Mucosa of rectum (tissue), 2 donors: Measurements from ENCODE around the gene DAB2IP.
A peak's percentile ranks its signal among the peaks of the same experiment; 100 is the strongest.

ENCODE experiments used
- H3K27ac ChIP-seq, 2 donors: one replicate each; pipeline ENCODE4 v1.7.0; 2013; ENCODE audit warnings: inconsistent platforms in 2 of 2, low read depth in 2 of 2, low read length in 2 of 2
- H3K27me3 ChIP-seq, 2 donors: one replicate each; pipeline ENCODE4 v1.7.0; 2013; ENCODE audit warnings: low read length in 2 of 2; ENCODE audit not compliant: control insufficient read depth in 2 of 2, insufficient read depth in 2 of 2
- H3K36me3 ChIP-seq, 2 donors: one replicate each; pipeline ENCODE4 v1.7.0; 2013; ENCODE audit warnings: low read length in 2 of 2; ENCODE audit not compliant: control insufficient read depth in 2 of 2, insufficient read depth in 2 of 2
- H3K4me1 ChIP-seq, 2 donors: one replicate each; pipeline ENCODE4 v1.7.0; 2013; ENCODE audit warnings: low read length in 2 of 2, mild to moderate bottlenecking in 1 of 2; ENCODE audit not compliant: control insufficient read depth in 2 of 2, insufficient read depth in 2 of 2
- H3K4me3 ChIP-seq, 2 donors: one replicate each; pipeline ENCODE4 v1.7.0; 2013; ENCODE audit warnings: low read length in 2 of 2
- H3K9ac ChIP-seq, 2 donors: one replicate each; pipeline ENCODE4 v1.7.0; 2013; ENCODE audit warnings: low read length in 2 of 2, low read depth in 1 of 2, mild to moderate bottlenecking in 1 of 2
- H3K9me3 ChIP-seq, 2 donors: one replicate each; pipeline ENCODE4 v1.7.0; 2013; ENCODE audit warnings: low read length in 2 of 2; ENCODE audit not compliant: control insufficient read depth in 2 of 2
- donor health status: healthy.
- donor health status: Normal muscosa, but diverticular disease.

The DAB2IP gene

GRCh38 chr9:121688146-121688680 is 36.8 kb downstream of the DAB2IP start:
- H3K27ac ChIP-seq, result peak overlapping the region in 1 of 2 donors; percentile 20
- H3K9me3 ChIP-seq, result no peaks in the 10 kb centered on the region
- H3K4me3 ChIP-seq, result no peak overlapping the region
- no peaks in the 10 kb centered on the region for H3K27me3 ChIP-seq
- H3K36me3 ChIP-seq, result peaks cover 0 to 3% of the 10 kb centered on the region in 2 donors
- H3K4me1 ChIP-seq, result peaks cover 25 to 36% of the 10 kb centered on the region in 2 donors
- no peak overlapping the region for H3K9ac ChIP-seq

- Histone ChIP-seq H3K9me3 (no peaks in the 10 kb centered on the region), H3K4me1 (peaks cover 25 to 36% of the 10 kb centered on the region in 2 donors), H3K4me3 (no peak overlapping the region), H3K36me3 (peaks cover 0 to 2% of the 10 kb centered on the region in 2 donors), H3K27ac (peak overlapping the region in 1 of 2 donors; percentile 20), H3K9ac (no peak overlapping the region), H3K27me3 (no peaks in the 10 kb centered on the region)
Observed at GRCh38 chr9:121688681-121689080, 37.2 kb downstream of the DAB2IP start.

GRCh38 chr9:121689461-121690157 is 38.2 kb downstream of the DAB2IP start:
- no peak overlapping the region for H3K9ac ChIP-seq
- H3K27ac ChIP-seq, result no peak overlapping the region

DNA sequence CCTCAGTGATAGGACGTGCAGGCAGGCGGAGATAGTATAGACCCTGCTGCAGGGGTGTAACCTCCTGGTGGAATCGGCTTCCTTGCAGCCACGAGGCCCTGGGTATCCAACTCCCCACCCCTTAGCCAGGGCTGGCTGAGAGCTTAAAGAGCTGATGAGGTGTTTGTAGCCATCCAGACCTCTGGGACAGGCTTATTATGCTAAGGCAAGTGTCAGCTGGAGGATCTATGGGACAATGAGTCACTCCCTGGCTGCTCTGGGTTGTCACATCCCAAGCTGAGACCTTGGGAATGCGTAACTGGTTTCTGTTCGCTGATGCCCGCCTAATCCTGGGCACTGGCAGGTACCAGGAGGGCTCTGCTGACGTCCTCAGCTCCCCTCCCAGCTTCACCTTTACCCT is 38.9 kb downstream of the DAB2IP start:
- Histone ChIP-seq H3K27ac (no peak overlapping the region), H3K4me3 (no peak overlapping the region), H3K27me3 (no peaks in the 10 kb centered on the region), H3K36me3 (no peaks in the 10 kb centered on the region), H3K9ac (peak overlapping the region; percentile 1 to 3), H3K9me3 (no peaks in the 10 kb centered on the region), H3K4me1 (peaks cover 25 to 36% of the 10 kb centered on the region in 2 donors)

More at GRCh38 chr9:121689461-121690157, 38.2 kb downstream of the DAB2IP start:
- Histone ChIP-seq H3K9me3 (no peaks in the 10 kb centered on the region), H3K4me1 (peaks cover 25 to 36% of the 10 kb centered on the region in 2 donors), H3K36me3 (no peaks in the 10 kb centered on the region), H3K4me3 (no peak overlapping the region), H3K27me3 (no peaks in the 10 kb centered on the region)

DNA sequence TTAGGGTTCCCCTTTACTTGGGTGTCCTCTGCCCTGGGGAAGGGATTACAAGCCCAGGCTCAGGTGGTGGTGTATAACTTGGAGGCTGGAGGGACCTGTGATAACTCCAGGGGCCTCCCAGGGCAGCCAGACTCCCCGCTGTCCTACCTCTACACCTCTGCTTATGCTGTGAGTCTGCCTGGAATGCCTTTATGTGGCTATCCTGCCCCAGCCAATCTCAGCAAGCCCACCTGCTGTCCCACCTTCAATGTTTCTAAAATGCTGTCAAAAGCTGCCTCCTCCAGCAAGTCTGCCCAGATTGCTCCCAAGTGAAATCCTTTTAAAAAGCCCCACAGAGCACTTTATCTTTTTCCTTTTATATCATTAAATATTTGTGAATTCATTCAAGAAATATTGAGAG is 39.3 kb downstream of the DAB2IP start:
- Histone ChIP-seq H3K27ac (no peak overlapping the region), H3K4me1 (peaks cover 25 to 36% of the 10 kb centered on the region in 2 donors), H3K36me3 (no peaks in the 10 kb centered on the region), H3K9me3 (no peaks in the 10 kb centered on the region), H3K27me3 (no peaks in the 10 kb centered on the region), H3K4me3 (no peak overlapping the region), H3K9ac (no peak overlapping the region)

GRCh38 chr9:121691890-121692289 is 40.5 kb downstream of the DAB2IP start:
- H3K4me1 ChIP-seq, result peaks cover 24 to 36% of the 10 kb centered on the region in 2 donors
- H3K4me3 ChIP-seq, result no peak overlapping the region
- peak overlapping the region; percentile 12 to 32 for H3K27ac ChIP-seq
- H3K9me3 ChIP-seq, result no peaks in the 10 kb centered on the region
- H3K36me3 ChIP-seq, result no peaks in the 10 kb centered on the region
- H3K27me3 ChIP-seq, result no peaks in the 10 kb centered on the region
- H3K9ac ChIP-seq, result no peak overlapping the region

DNA sequence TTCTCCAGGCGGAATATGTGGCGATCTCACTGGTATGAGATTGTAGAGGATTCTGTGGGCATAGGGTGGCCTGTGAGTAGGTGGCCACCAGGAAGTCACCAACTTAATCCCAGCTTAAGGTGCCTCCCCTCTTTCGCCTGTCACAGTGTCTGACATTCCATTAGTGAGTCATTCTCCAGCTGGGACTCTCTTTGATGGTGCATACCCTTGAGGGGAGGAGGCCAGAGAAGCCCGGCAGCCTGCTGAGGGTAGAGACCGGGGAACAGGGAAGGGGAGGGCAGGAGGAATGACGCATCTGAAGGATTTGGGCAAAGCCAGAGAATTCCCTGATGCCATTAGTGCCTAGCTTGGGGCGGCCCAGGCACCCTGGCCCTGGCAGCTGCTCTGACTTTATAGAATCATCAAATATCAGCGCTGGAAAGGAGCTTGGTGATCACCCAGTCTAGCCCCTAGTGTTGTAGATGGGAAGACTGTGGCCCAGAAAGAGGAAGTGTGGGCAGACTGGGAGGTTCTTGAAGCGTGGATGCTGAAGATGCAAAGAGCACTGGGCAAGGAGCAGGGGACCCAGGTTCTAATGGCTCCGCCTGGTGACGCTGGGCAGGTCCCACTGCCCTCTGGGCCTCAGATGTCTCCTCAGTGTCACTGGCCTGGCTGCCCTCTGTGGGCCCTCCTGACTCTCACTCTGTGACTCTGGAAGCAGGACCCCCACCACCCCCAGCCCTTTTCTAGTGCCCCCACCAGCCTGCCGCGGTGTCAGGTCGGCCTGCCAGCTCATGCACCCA is 41.4 kb downstream of the DAB2IP start:
- H3K36me3 ChIP-seq, result no peaks in the 10 kb centered on the region
- H3K27me3 ChIP-seq, result no peaks in the 10 kb centered on the region
- peak overlapping the region in 1 of 2 donors; percentile 12 for H3K27ac ChIP-seq
- no peaks in the 10 kb centered on the region for H3K9me3 ChIP-seq
- H3K9ac ChIP-seq, result no peak overlapping the region
- no peak overlapping the region for H3K4me3 ChIP-seq
- peaks cover 17 to 31% of the 10 kb centered on the region in 2 donors for H3K4me1 ChIP-seq

DNA sequence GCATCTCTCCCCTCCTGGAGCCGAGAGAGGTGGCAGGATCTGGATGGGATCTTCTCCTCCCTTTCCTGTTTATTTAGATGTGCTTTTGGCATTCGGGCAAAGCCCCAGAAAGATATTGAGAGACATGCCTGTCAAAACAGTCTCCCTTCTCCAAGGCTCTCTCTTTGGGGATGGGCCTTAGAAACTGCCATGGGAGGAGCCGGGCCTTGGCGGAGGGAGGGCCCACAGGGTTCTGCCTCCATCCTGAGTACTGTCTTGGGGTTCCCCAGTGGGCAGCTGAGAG is 41.9 kb downstream of the DAB2IP start:
- no peak overlapping the region for H3K27ac ChIP-seq
- no peaks in the 10 kb centered on the region for H3K36me3 ChIP-seq
- peaks cover 17 to 31% of the 10 kb centered on the region in 2 donors for H3K4me1 ChIP-seq
- H3K4me3 ChIP-seq, result no peak overlapping the region
- H3K9ac ChIP-seq, result no peak overlapping the region
- no peaks in the 10 kb centered on the region for H3K27me3 ChIP-seq
- no peaks in the 10 kb centered on the region for H3K9me3 ChIP-seq

- no peaks in the 10 kb centered on the region for H3K36me3 ChIP-seq
- H3K9ac ChIP-seq, result no peak overlapping the region
- H3K4me1 ChIP-seq, result peaks cover 14 to 29% of the 10 kb centered on the region in 2 donors
- H3K4me3 ChIP-seq, result no peak overlapping the region
- no peak overlapping the region for H3K27ac ChIP-seq
- no peaks in the 10 kb centered on the region for H3K27me3 ChIP-seq
- no peaks in the 10 kb centered on the region for H3K9me3 ChIP-seq
Observed at GRCh38 chr9:121694001-121694400, 42.6 kb downstream of the DAB2IP start.

GRCh38 chr9:121694600-121694999 is 43.2 kb downstream of the DAB2IP start:
- no peak overlapping the region for H3K9ac ChIP-seq
- H3K27me3 ChIP-seq, result no peaks in the 10 kb centered on the region
- H3K27ac ChIP-seq, result no peak overlapping the region
- no peak overlapping the region for H3K4me3 ChIP-seq
- H3K4me1 ChIP-seq, result peaks cover 15 to 26% of the 10 kb centered on the region in 2 donors
- no peaks in the 10 kb centered on the region for H3K36me3 ChIP-seq
- no peaks in the 10 kb centered on the region for H3K9me3 ChIP-seq
